ENCODE results near the gene GPR153. TPM values are rescaled to one million over a fixed set of nuclear protein-coding genes. Genes with fewer than 3 reads are reported as not detected.

GPR153 gene
- total RNA-seq, 1 donor from 2014 or later, result 16.6 TPM

DNA sequence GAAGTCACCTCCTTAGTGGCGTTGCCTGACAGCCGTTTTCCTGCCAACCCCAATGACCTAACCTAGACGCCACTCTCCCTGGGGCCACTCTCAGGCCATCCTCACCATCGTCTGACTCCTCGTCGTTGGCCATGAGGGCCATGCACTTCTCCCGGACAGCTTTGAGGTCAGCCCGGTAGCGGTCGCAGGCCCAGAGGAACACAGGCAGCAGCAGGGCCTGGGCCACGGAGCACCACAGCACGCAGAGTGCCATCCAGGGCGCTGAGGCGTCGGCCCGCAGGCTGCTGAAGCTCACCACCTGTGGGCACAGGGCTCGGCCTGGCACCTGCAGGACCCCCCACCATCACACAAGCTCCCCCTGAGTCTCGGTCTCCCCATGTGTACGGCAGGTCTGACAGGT lies 9.7 kb downstream of the GPR153 start:
- DNase-seq (no peak), ATAC-seq (no peak)
- Histone ChIP-seq H3K9me3 (no peaks in the 10 kb centered on the region), H3K4me1 (peaks cover 12% of the 10 kb centered on the region), H3K4me3 (no peak overlapping the region), H3K36me3 (peaks cover 4% of the 10 kb centered on the region), H3K27ac (no peak overlapping the region), H3K27me3 (ENCODE audit: low read depth) (peaks cover 49% of the 10 kb centered on the region)
- intact Hi-C loops (cut with DNase I), result loop anchor here (10.0 kb wide), 1 partner anchor 94 kb away; no protein-coding TSS in a partner anchor
- TF ChIP-seq, protein P1, sequence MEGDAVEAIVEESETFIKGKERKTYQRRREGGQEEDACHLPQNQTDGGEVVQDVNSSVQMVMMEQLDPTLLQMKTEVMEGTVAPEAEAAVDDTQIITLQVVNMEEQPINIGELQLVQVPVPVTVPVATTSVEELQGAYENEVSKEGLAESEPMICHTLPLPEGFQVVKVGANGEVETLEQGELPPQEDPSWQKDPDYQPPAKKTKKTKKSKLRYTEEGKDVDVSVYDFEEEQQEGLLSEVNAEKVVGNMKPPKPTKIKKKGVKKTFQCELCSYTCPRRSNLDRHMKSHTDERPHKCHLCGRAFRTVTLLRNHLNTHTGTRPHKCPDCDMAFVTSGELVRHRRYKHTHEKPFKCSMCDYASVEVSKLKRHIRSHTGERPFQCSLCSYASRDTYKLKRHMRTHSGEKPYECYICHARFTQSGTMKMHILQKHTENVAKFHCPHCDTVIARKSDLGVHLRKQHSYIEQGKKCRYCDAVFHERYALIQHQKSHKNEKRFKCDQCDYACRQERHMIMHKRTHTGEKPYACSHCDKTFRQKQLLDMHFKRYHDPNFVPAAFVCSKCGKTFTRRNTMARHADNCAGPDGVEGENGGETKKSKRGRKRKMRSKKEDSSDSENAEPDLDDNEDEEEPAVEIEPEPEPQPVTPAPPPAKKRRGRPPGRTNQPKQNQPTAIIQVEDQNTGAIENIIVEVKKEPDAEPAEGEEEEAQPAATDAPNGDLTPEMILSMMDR (IDR thresholded peaks at IDR 0.05), result no peak

DNA sequence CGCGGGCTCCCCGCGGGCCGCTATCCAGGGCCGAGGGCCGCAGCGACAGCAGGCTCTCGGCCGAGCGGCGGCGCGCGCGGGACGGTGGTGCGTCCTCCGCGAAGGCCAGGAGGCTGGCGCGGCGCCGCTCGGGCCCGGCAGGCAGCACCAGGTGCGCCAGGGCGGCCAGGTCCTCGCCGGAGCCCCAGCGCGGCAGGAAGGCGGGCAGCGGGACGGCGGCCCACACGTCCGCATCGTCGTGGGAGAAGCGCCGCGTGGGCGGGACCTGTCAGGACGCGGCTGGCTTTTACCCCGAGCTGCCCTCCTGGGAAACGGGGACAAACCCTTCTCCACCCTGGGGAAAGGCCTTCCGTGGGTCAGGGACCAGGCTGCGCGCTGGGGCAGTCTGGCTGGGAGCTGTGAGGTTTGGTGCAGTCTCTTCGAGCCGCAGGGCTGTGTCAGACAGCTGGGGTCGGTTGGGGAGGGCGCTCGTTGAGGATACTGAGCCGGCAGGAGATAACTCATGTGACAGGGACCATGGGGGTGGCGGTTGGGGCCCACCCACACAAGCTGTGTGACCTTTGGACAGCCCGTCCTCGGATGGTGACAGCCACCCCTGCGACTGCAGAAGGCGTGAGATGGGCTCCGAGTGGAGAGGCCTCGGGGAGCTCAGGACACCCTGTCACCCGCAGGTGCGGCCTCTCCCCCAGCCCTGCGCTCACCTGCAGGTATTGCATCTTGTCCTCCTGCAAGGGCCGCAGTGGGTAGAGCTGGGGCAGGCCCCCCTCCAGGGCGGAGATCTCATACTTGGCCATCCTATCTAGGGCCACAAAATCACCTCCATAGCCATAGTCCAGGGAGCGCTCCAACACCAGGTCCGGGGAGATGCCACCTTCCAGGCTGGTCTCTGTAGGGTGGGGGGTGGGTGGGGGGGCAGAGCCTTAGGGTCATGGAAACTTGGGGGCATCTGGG lies 10.9 kb downstream of the GPR153 start:
- Histone ChIP-seq H3K27ac (no peak overlapping the region), H3K4me3 (no peak overlapping the region), H3K4me1 (peaks cover 22% of the 10 kb centered on the region), H3K9me3 (no peaks in the 10 kb centered on the region), H3K36me3 (peaks cover 4% of the 10 kb centered on the region), H3K27me3 (ENCODE audit: low read depth) (peaks cover 61% of the 10 kb centered on the region)
- DNase-seq, result no peak
- TF ChIP-seq, protein P1 (IDR thresholded peaks at IDR 0.05), result no peak
- intact Hi-C loops (cut with DNase I), result loop anchor here (10.0 kb wide), 1 partner anchor 95 kb away; no protein-coding TSS in a partner anchor
- no peak for ATAC-seq

DNA sequence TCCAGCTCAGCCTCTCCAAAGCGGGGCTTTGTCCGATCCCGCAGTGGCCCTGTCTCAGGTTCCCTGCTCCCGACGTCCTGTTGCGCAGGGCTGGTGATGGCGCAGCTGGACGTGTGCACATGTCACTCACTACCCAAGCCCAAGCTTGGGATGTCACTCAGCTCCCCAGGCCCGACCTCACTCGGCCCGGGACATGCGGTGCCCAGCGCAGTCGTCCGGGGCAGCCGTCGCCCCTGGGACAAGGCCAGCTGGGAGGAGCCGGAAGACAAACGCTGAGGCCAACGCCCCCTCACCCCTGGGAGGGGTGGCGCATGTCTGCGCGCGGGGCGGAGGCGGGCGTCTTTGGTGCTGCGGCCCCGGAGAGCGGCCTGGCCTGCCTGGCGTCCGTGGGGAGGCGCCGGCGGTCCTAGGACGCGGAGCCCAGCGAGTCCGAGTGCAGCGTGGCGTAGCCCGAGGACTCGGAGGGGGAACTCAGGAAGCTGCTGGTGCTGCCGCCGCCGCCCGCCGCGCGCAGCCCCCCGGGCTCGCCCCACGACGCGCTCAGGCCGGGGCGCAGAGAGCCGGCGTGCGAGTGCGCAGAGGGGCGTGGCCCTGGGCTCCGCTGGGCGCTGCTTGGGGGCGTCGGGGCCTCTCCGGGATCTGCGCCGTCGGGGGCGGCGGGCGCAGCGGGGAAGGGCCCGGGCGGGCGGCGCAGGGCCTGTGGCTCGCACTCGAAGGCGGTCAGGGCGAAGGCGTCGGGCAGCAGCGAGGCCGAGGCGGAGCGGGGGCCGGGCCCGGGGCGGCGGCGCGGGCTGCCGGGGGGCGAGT lies 11.8 kb downstream of the GPR153 start:
- Histone ChIP-seq H3K27me3 (ENCODE audit: low read depth) (peaks cover 67% of the 10 kb centered on the region), H3K9me3 (no peaks in the 10 kb centered on the region), H3K4me1 (peaks cover 22% of the 10 kb centered on the region), H3K4me3 (peak overlapping the region; percentile 8), H3K36me3 (peaks cover 4% of the 10 kb centered on the region), H3K27ac (no peak overlapping the region)
- TF ChIP-seq, protein P1 (IDR thresholded peaks at IDR 0.05), result no peak
- intact Hi-C loops (cut with DNase I), result no loop called here
- no peak for DNase-seq
- peak in 1 of 2 donors; percentile 17 for ATAC-seq

DNA sequence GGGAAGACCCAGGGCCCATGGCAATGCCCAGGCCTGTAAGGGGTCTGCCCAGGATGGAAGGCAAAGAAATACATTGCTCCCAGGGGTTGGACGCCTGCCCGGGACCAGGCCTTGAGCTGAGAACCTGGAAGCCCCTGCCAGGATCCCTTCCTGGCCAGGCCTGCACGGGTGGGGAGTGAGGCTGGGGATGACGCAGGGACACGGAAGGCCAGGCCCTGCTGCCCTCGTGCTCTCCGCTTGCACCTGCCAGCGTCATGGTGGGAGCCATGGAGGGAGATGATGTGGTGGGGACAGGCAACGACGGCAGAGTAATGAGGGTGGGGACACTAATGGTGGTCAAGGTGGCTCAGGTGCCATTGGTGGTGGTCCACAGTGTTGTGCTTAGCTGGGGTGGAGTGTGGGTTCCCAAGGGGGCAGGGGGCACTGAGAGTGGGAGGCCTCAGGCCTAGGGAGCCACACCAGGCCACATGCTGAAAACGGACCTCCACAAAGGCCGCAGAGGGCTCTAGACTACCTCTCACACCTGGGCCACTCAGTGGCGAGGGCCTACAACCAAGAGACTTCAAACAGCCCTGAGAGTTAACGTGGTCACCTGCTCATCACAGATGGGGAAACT lies 12.6 kb downstream of the GPR153 start:
- TF ChIP-seq, protein P1 (IDR thresholded peaks at IDR 0.05), result no peak
- DNase-seq (no peak), ATAC-seq (no peak)
- intact Hi-C loops (cut with DNase I), result no loop called here
- no peaks in the 10 kb centered on the region for H3K9me3 ChIP-seq
- no peak overlapping the region for H3K4me3 ChIP-seq
- H3K4me1 ChIP-seq, result peaks cover 22% of the 10 kb centered on the region
- H3K27me3 ChIP-seq (ENCODE audit: low read depth), result peaks cover 76% of the 10 kb centered on the region
- H3K36me3 ChIP-seq, result peaks cover 4% of the 10 kb centered on the region
- no peak overlapping the region for H3K27ac ChIP-seq

DNA sequence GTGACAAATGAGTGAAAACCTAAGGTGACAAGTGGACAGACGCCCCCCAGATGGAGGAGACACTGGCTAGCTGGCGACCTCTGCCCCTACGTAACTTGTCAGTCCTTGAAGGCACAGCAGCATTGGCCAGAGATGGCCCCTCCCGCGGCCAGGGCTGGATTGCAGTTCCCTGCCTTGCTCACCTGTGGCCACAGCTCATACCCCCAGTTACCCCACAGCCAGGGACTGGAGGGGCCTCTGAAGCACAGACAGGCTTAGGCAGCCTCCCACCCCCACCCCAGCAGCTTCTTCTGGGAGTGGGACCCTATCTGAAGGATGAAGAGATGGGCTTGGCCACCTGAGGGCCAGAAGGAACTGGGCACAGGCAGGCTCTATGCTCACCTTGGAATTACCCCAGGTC lies 13.2 kb downstream of the GPR153 start:
- H3K9me3 ChIP-seq, result no peaks in the 10 kb centered on the region
- peaks cover 2% of the 10 kb centered on the region for H3K36me3 ChIP-seq
- ATAC-seq (no peak), DNase-seq (no peak)
- no peak overlapping the region for H3K27ac ChIP-seq
- H3K27me3 ChIP-seq (ENCODE audit: low read depth), result peaks cover 82% of the 10 kb centered on the region
- intact Hi-C loops (cut with DNase I), result no loop called here
- peaks cover 22% of the 10 kb centered on the region for H3K4me1 ChIP-seq
- TF ChIP-seq, protein P1 (IDR thresholded peaks at IDR 0.05), result no peak
- H3K4me3 ChIP-seq, result no peak overlapping the region
